ENCODE measurements around the gene C16orf96. TPM values are rescaled to one million over a fixed set of nuclear protein-coding genes. Genes with fewer than 3 reads are reported as not detected.

The C16orf96 gene
- total RNA-seq, 1 donor from 2014 or later, result 0.12 TPM

DNA sequence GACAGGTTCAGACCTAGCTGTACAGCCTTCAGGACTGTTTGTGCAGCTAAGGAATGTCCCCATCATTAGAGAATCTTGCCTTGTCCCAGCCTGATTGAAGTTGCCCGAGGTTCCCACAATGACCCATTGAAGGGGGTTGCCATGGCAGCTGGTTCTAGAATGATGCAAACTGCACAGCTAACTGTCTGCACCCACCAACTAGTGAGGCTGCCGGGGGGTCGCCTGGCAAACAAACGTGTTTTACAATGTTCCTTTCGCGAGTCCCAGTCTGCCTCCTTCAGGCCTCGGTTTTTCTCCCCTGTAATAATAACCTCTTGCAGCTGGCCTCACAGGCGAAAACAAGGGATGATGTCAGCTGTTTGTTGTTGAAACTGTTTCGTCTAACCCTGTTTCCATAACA lies 5.5 kb downstream of the C16orf96 start:
- H3K36me3 Mint-ChIP-seq (ENCODE audit: low read depth), result no peaks in the 10 kb centered on the region
- H3K4me3 Mint-ChIP-seq (ENCODE audit: unreplicated experiment), result no peak overlapping the region
- DNase-seq (ENCODE audit: low spot score), result no peak
- no peaks in the 10 kb centered on the region for H3K4me1 Mint-ChIP-seq (ENCODE audit: low read depth)
- H3K27me3 Mint-ChIP-seq (ENCODE audit: low read depth), result peaks cover 18% of the 10 kb centered on the region
- H3K9me3 Mint-ChIP-seq (ENCODE audit: low read depth), result no peaks in the 10 kb centered on the region
- TF ChIP-seq, protein P1, sequence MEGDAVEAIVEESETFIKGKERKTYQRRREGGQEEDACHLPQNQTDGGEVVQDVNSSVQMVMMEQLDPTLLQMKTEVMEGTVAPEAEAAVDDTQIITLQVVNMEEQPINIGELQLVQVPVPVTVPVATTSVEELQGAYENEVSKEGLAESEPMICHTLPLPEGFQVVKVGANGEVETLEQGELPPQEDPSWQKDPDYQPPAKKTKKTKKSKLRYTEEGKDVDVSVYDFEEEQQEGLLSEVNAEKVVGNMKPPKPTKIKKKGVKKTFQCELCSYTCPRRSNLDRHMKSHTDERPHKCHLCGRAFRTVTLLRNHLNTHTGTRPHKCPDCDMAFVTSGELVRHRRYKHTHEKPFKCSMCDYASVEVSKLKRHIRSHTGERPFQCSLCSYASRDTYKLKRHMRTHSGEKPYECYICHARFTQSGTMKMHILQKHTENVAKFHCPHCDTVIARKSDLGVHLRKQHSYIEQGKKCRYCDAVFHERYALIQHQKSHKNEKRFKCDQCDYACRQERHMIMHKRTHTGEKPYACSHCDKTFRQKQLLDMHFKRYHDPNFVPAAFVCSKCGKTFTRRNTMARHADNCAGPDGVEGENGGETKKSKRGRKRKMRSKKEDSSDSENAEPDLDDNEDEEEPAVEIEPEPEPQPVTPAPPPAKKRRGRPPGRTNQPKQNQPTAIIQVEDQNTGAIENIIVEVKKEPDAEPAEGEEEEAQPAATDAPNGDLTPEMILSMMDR (IDR thresholded peaks at IDR 0.05), result no peak
- no peak overlapping the region for H3K27ac Mint-ChIP-seq (ENCODE audit: unreplicated experiment)

GRCh38 chr16:4564661-4565267 lies 8.6 kb downstream of the C16orf96 start:
- TF ChIP-seq, protein P1 (IDR thresholded peaks at IDR 0.05), result no peak
- no peak overlapping the region for H3K4me3 Mint-ChIP-seq (ENCODE audit: unreplicated experiment)
- peaks cover 10% of the 10 kb centered on the region for H3K27me3 Mint-ChIP-seq (ENCODE audit: low read depth)
- H3K36me3 Mint-ChIP-seq (ENCODE audit: low read depth), result no peaks in the 10 kb centered on the region
- H3K4me1 Mint-ChIP-seq (ENCODE audit: low read depth), result no peaks in the 10 kb centered on the region
- no peaks in the 10 kb centered on the region for H3K9me3 Mint-ChIP-seq (ENCODE audit: low read depth)
- DNase-seq (ENCODE audit: low spot score), result no peak
- no peak overlapping the region for H3K27ac Mint-ChIP-seq (ENCODE audit: unreplicated experiment)

DNA sequence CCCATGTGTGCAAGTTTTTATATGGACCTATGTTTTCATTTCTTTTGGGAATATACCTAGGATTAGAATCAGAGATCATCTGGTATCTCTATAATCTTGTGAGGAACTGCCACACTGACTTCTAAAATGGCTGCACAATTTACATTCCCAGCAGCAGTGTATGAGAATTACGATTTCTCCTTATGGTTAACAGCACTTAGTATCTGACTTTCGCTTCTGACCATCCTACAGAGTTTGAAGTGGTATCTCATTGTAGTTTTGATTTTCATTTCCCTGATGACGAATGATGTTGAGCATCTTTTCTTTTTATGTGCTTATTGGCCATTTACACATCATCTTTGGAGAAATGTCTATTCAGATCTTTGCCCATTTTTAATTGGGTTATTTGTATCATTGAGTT lies 10.0 kb downstream of the C16orf96 start:
- Mint-ChIP-seq H3K27me3 (ENCODE audit: low read depth) (peaks cover 10% of the 10 kb centered on the region), H3K4me3 (ENCODE audit: unreplicated experiment) (no peak overlapping the region), H3K9me3 (ENCODE audit: low read depth) (no peaks in the 10 kb centered on the region), H3K4me1 (ENCODE audit: low read depth) (no peaks in the 10 kb centered on the region), H3K27ac (ENCODE audit: unreplicated experiment) (no peak overlapping the region), H3K36me3 (ENCODE audit: low read depth) (no peaks in the 10 kb centered on the region)
- no peak for DNase-seq (ENCODE audit: low spot score)
- TF ChIP-seq, protein P1 (IDR thresholded peaks at IDR 0.05), result no peak

DNA sequence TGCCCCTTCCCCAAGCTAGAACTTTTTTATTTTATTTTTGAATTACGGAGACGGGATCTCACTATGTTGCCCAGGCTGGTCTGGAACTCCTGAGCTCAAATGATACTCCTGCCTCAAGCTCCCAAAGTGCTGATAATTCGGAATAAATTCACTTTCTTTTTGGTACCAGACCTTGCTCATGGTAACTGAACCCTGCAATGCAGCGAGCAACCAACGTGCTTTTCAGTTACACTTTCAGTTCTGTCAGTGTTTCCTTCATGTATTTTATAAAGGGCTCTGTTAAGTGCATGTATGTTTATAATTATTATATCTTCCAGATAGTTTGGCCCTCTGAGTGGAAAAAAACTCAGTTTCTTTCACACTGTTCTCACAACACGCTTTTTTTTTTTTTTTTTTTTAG lies 13.9 kb downstream of the C16orf96 start:
- Mint-ChIP-seq H3K4me1 (ENCODE audit: low read depth) (no peaks in the 10 kb centered on the region), H3K27ac (ENCODE audit: unreplicated experiment) (no peak overlapping the region), H3K4me3 (ENCODE audit: unreplicated experiment) (no peak overlapping the region), H3K9me3 (ENCODE audit: low read depth) (no peaks in the 10 kb centered on the region), H3K27me3 (ENCODE audit: low read depth) (peaks cover 2% of the 10 kb centered on the region), H3K36me3 (ENCODE audit: low read depth) (no peaks in the 10 kb centered on the region)
- TF ChIP-seq, protein P1 (IDR thresholded peaks at IDR 0.05), result no peak
- DNase-seq (ENCODE audit: low spot score), result no peak

DNA sequence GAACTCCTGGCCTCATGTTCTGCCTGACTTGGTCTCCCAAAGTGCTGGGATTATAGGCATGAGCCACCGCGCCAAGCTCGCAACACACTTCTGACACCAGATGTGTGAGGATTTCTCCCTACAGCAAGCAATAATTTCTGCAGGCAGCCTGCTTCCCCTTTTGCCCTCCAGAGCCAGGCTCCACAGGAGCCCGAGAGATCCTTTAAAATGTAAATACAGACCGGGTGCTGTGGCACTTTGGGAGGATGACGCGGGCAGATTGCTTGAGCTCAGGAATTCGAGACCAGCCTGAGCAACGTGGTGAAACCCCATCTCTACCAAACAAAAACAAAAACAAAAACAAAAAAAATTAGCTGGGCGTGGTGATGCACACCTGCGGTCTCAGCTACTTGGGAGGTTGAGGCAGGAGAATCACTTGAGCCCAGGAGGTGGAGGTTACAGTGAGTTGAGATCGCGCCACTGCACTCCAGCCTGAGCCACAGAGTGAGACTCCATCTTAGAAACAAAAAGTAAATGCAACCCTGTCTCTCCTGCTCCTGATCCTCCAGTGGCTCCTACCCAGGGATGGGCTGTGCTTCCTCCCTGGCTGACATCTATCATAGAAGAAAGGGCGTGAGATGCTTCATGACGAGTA lies 14.7 kb downstream of the C16orf96 start:
- Mint-ChIP-seq H3K36me3 (ENCODE audit: low read depth) (no peaks in the 10 kb centered on the region), H3K4me1 (ENCODE audit: low read depth) (no peaks in the 10 kb centered on the region), H3K27ac (ENCODE audit: unreplicated experiment) (no peak overlapping the region), H3K4me3 (ENCODE audit: unreplicated experiment) (no peak overlapping the region), H3K9me3 (ENCODE audit: low read depth) (no peaks in the 10 kb centered on the region), H3K27me3 (ENCODE audit: low read depth) (peaks cover 2% of the 10 kb centered on the region)
- DNase-seq (ENCODE audit: low spot score), result no peak
- TF ChIP-seq, protein P1 (IDR thresholded peaks at IDR 0.05), result no peak

Data from chondrocyte (in vitro differentiated cells).